NT2/D1 (cell line): ENCODE measurements around the gene GUCA1C.

Experiments used
- SUZ12 ChIP-seq: IDR thresholded peaks from 2 replicates; pipeline ENCODE4 v1.6.1; 2011; ENCODE audit not compliant: insufficient read length, insufficient read depth; ENCODE audit errors: extremely low read depth
- YY1 ChIP-seq: IDR thresholded peaks from 2 replicates; pipeline ENCODE4 v1.6.1; 2011; ENCODE audit not compliant: insufficient read length, insufficient read depth
- ZNF274 ChIP-seq: IDR thresholded peaks from 2 replicates; pipeline ENCODE4 v1.6.1; 2011; ENCODE audit warnings: mild to moderate bottlenecking, low read depth, low read length

- no peak for TF ChIP-seq SUZ12
- TF ChIP-seq ZNF274 = no peak
- no peak for TF ChIP-seq YY1
Measured at GRCh38 chr3:108877901-108878300, 75.8 kb downstream of the GUCA1C start.
